Fibroblast of upper back skin (primary cell): ENCODE results near the gene ZNF85.
"Not testable (repeated sequence)": the region's sequence is repeated elsewhere in the genome, so short reads cannot be mapped to it uniquely, and the experiment has no call there.

Experiments
- DNase-seq: peaks from one replicate; pipeline ENCODE4 v3.0.0-alpha.2; 2013

Gene ZNF85

DNA sequence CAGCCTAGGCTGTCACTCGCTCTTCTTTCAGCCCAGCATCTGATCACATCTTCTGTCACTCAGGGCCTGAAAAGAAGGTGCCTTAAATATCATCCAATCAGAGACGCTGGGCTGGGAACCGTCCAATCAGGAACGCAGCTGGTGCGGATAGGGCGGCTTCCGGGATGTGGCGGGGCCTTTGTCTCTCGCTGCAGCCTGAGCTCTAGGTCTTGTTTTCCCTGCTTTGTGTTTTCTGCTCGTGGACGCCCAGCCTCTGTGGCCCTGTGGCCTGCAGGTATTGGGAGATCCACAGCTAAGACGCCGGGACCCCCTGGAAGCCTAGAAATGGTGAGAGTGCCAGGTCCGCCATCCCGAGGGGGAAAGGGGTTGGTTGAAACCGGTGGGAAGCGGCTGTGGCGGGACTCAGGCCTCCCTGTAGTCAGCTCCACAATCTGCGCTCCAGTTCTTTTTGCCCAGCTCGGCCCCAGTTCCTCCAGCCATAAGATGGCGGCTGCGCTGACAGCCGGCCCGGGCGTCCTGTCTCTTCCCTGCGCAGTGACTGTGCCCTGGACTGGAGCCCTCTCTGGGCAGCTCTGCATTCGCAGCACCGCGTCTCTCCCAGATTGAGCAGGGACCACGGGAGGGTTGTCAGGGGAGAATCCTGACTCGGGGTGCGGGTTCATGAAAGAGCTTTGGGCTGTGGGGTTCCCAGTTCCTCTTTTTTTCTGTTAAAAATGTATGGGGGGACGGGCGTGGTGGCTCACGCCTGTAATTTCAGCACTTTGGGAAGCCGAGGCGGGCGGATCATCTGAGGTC is at the start of gene ZNF85:
ZNF85 (plus strand) TSS at position 175 of the 795 bp plus-strand sequence; CDS start at position 325, 150 bp downstream.
- peak; percentile 91 for DNase-seq

DNA sequence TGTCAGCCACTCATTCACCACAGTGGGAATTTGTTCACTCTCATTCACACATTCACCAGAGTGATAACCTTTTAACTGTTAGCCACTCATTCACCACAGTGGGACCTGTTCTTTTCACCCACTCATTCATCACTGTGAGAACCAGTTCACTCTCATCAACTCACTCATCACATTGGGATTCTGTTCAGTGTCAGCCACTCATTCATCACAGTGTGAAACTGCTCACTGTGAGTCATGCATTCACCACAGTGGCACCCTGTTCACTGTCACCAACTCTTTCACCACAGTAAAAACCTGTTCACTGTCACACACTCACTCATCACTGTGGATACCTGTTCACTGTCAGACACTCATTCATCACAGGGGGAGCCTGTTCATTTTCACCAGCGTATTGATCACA is 43.5 kb upstream of the ZNF85 start:
- no peak for DNase-seq

DNA sequence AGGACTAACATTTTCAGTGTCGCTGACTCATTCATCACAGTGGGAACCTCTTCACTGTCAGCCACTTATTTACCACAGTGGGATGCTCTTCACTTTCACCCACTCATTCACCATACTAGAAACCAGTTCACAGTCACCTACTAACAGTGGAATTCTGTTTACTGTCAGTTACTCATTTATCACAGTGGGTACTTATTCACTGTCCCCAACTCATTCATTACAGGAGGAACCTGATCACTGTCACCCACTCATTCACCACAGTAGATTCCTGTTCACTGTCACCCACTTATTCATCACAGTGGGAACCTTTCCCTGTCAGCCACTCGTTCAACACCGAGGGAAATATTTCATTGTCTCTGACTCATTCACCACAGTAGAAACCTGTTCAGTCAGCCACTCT is 10.1 kb upstream of the ZNF85 start:
- DNase-seq: no peak

DNA sequence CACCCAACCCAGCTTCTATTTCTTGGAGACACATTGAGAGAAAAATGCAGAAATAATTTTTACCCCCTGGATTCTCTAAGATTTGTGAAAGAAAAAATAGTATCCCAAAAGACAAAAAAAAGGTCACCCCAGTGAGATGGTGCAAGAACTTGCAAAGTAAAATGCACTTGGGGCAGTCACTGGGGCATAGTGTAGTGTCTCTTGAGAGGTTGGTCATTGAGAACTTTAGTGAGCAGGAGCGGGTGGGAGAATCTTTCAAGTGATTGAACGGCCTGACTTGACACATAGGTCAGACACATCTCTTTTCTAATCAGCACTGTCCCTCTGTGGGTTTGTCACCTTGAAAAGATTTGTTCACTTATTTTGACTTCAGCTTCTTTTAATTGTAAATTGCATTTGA is 2.4 kb downstream of the ZNF85 start:
- no peak for DNase-seq

DNA sequence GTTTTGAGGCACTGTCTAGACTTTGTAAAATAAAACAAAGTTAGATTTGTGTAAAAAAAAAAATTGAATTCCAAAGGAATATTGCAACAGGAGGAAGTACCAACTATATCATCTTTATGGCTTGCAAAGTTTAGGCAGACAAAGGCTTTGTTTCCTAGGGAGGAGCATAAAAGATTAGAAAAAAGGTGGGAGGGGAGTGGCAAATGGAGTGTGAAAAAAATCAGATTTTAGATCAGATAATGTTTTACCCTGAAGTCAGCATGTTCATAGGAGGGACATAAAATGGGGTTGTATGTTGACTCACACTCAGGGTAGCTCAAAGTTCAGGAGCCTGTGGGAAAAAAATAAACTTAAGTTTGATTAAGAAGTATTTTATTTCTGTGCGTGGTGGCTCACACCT is 3.7 kb downstream of the ZNF85 start:
- DNase-seq: no peak

DNA sequence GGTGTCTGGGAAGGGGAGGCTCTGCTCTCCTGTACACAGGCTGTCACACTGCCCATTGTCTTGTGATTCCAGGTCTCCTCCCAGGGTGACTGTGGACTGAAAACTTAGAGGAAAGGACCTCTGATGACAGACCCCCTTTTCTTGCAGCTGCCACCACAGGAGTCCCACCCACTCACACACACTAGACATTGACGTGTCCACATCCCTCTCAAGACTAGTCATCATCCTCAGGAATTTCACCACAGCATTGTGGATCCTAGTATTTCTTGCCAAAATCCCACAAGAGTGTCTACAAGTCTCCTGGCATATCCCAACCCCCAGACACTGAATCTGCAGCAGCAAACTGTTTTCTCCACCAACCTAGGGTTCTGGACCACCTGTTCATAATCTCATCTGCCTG is 5.3 kb downstream of the ZNF85 start:
- DNase-seq: peak; percentile 67

DNA sequence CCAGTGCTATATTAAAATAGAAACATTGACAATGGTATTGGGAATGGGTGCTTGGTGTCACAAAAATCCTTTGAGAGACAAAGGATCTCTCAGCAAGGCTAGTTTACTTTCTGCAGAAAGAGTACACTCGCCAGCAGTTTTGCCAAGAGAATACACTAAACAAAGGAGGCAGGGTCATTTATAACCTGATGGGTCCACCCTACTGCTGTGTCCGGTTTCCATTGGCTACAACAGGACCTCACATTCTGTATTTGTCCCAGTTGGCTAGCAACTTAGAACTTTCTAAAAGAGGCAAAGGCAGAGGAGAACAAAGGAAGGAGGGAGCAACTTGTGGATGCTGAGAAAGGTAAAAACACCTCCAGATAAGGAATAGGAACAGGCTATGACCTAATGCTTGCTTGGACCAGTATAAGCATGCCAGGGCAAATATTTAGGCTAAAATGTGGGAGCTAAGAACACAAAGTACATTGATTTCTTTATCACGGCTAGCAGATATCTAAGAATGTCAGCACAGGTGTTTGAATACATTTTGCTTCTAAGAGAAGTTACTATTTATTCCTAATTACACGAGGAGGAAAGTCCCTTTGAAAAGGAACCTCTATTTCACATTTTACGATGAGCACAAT is 13.4 kb downstream of the ZNF85 start:
- DNase-seq: not testable (repeated sequence)

DNA sequence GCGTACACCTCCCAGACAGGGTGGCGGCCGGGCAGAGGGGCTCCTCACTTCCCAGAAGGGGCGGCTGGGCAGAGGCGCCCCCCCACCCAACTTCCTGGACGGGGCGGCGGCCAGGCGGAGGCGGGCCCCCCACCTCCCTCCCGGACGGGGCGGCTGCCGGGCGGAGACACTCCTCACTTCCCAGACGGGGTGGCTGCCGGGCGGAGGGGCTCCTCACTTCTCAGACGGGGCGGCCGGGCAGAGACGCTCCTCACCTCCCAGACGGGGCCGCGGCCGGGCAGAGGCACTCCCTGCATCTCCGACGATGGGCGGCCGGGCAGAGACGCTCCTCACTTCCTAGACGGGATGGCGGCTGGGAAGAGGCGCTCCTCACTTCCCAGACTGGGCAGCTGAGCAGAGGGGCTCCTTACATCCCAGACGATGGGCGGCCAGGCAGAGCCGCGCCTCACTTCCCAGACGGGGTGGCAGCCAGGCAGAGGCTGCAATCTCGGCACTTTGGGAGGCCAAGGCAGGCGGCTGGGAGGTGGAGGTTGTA is 29.6 kb downstream of the ZNF85 start:
- DNase-seq: not testable (repeated sequence)

DNA sequence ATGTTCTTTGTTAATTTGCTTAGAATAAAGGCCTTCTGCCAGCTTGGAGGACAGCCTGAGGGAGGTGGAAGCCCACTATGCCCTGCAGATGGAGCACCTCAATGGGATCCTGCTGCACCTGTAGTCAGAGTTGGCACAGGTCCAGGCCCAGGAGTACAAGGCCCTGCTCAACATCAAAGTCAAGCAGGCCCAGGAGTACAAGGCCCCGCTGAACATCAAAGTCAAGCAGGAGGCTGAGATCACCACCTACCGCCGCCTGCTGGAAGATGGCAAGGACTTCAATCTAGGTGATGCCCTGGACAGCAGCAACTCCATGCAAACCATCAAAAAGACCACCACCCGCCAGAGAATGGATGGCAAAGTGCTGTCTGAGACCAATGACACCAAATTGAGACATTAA is 41.7 kb downstream of the ZNF85 start:
- no peak for DNase-seq

DNA sequence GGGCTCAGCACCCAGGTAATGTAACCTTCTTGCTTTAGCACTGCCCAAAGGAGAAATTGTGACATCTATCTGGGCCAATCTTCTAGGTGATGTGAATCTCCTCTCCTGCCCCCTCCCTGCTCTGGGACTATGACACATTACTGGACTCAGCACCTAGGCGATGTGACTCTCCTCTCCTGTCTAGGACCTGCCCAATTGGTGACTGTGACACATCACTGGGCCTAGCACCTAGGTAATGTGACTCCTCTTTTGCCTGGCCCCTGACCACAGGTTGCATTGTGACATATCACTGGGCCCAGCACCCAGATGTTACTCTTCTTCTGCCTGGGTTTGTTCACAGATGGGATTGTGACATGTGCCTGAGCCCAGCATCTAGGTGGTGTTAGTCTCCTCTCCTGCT is 45.0 kb downstream of the ZNF85 start:
- DNase-seq: no peak

DNA sequence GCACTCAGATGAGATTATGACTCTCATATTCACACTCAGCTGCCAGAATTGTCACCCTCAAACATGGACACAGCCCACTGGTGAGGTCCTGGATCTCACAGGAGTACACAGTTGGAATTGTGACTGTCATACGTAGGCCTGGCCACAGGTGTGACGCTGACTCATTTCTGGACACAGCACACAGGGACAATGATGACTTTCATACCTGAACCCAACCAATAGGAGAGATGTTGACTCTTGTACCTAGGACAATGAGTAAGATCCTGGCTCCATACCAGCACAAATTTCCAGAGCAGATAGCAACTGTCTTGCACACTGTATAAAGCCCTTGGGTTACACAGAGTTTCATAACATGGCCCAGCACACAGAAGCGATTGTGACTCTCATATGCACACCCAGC is 46.4 kb downstream of the ZNF85 start:
- DNase-seq: no peak

DNA sequence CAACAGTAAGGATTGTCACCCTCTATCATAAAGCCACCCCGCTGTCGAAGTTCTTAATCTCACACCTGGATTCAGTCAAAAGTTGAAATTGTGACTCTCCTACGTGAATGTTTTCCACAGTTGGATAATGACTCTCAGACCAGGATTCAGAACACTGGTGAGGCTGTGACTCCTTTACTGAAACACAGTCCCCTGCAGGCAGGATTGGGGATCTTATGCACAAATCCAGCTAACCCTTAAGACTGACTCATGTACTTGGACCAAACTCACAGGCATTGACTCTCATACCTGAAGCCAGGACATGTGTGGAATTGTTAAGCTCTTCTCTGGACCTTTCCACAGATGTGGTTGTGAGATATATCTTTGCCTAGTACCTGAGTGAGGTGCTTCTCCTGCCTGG is 46.8 kb downstream of the ZNF85 start:
- no peak for DNase-seq

DNA sequence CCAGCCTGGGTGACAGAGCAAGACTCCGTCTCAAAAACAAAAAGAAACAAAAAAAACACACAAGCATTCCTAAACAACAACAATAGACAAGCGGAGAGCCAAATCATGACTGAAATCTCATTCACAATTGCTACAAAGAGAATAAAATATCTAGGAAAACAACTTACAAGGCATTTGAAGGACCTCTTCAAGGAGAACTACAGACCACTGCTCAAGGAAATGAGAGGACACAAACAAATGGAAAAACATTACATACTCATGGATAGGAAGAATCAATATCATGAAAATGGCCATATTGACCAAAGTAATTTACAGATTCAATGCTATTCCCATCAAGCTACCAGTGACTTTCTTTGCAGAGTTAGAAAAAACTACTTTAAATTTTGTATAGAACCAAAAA is 69.7 kb downstream of the ZNF85 start:
- DNase-seq: not testable (repeated sequence)

DNA sequence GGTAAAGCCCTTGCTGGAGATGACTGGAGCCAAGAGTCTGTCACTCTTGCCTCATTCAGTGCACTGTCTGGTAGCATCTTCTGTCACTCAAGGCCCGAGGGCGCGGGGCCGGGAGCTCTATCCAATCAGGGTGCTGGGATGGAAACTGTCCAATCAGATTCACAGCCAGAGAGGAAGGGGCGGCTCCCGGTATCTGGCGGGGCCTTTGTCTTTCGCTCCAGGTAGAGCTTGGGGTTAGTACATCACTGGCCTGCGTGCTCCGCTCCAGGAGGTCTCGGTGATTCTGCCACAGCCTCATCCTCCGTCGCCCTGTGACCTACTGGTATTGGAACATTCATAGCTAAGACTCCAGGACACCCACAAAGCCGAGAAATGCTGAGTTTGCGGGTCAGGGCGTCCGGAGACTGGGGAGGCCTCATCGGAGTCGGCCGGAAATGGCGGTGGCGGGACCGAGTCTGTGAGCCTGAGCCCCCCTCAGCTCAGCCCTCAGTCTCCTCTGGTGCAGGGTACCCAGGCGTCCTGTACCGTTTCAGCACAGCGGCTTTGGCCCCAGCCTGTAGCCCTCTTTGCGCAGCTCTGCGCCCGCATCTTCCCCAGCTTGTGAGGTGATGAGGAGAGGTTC is 76.8 kb downstream of the ZNF85 start:
- DNase-seq: peak; percentile 80
